ENCODE data around the gene SGCD.

Gene SGCD

DNA sequence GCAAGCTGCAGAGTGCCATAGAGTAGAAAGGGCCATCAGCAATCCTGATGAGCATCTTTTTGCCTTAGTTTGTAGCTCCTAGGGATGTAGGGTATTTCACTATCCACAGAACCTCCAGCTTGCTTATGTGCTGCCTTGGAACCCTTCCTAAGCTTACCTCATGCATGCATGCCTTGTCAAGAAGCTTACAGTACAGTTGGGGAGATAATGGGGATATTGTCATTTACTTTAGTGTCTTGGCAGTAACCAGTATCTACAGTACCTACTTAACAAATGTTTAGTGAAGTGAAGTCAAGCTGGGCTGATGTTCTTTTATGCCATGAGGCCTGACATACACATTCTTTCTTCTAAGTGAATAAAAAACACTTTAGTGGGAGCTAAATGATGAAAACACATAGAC, 358.5 kb downstream of the SGCD start:
- TF ChIP-seq, protein P1, sequence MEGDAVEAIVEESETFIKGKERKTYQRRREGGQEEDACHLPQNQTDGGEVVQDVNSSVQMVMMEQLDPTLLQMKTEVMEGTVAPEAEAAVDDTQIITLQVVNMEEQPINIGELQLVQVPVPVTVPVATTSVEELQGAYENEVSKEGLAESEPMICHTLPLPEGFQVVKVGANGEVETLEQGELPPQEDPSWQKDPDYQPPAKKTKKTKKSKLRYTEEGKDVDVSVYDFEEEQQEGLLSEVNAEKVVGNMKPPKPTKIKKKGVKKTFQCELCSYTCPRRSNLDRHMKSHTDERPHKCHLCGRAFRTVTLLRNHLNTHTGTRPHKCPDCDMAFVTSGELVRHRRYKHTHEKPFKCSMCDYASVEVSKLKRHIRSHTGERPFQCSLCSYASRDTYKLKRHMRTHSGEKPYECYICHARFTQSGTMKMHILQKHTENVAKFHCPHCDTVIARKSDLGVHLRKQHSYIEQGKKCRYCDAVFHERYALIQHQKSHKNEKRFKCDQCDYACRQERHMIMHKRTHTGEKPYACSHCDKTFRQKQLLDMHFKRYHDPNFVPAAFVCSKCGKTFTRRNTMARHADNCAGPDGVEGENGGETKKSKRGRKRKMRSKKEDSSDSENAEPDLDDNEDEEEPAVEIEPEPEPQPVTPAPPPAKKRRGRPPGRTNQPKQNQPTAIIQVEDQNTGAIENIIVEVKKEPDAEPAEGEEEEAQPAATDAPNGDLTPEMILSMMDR (IDR thresholded peaks at IDR 0.05; ENCODE audit: control insufficient read depth, insufficient read depth, low read depth, low read length, missing control alignments) = no peak
- DNase-seq (ENCODE audit: low read depth) = no peak
- H3K4me3 ChIP-seq (ENCODE audit: control insufficient read depth, low read depth, low read length) = no peak overlapping the region

DNA sequence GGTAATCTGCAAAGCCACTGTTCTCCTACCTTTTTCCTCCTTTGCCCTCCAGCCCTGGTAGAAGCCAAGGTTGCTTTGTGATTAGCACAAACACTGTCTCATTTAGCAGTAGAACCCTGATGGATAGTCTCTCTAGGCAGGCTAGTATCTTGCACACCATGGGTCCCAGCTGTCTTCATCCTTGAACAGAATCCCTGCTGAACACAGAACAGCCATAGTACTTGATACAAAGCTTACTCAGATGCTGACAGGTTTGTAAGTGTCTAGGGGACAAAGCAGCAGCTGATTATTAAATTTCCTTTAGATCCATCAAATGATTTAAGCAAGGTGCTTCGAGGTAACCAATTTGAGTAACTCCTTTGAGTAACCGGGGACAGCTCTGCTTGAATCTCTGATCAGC, 359.4 kb downstream of the SGCD start:
- H3K4me3 ChIP-seq (ENCODE audit: control insufficient read depth, low read depth, low read length) = no peak overlapping the region
- DNase-seq (ENCODE audit: low read depth) = no peak
- TF ChIP-seq, protein P1 (IDR thresholded peaks at IDR 0.05; ENCODE audit: control insufficient read depth, insufficient read depth, low read depth, low read length, missing control alignments) = no peak

DNA sequence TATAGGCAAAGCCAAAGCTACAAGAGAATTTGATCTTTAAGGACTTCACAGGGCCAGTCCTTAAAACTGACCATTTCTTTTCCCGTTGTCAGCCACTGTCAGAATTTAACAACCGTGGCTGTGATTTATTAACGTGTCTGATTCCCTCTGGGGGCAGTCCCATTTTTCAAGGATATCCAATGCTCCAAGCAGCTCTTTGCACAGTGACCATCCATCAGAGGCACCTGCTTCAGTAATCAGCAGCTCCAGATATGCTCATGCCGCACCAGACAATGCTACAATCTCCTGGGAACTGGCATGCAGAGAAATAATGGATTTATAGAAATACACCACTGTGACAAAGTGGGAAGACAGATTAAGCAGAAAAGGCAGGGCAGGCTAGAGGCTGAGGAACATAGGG, 359.8 kb downstream of the SGCD start:
- no peak overlapping the region for H3K4me3 ChIP-seq (ENCODE audit: control insufficient read depth, low read depth, low read length)
- DNase-seq (ENCODE audit: low read depth) = no peak
- TF ChIP-seq, protein P1 (IDR thresholded peaks at IDR 0.05; ENCODE audit: control insufficient read depth, insufficient read depth, low read depth, low read length, missing control alignments) = no peak

DNA sequence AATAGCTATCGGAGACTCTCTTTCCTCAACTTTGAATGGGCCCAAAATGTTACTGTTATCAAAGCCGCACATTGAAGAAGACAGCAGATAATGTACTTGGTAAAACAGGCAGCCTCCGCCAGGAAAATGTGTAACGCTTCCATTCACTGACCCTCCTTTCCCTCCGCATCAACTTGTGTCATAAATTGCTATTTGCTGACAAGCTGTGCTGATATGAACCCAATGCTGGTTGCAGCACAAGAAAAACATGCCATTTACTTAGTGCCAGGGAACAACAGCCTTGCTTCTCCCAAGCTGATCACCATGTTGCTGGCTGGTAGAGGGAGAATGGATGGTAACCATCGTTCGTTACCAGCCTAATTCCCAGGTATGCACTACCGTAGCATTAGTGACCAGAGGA, 360.6 kb downstream of the SGCD start:
- no peak overlapping the region for H3K4me3 ChIP-seq (ENCODE audit: control insufficient read depth, low read depth, low read length)
- TF ChIP-seq, protein P1 (IDR thresholded peaks at IDR 0.05; ENCODE audit: control insufficient read depth, insufficient read depth, low read depth, low read length, missing control alignments) = no peak
- DNase-seq (ENCODE audit: low read depth) = no peak

DNA sequence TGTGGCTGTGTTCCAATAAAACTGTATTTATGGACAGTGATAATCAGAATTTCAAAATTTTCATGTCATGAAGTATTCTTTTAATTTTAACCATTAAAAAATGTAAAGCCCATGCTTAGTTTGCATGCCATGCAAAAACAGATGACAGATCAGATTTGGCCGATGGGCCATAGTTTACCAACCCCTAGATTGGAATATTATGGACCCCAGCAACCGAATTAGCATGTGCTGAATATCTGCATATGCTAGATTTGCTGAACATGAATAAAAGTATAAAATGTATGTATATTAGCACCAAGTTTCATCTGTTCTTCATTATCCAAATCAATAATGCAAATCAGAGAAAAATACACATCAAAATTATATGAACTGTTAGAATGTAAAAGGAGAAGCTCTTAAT, 364.6 kb downstream of the SGCD start:
- H3K4me3 ChIP-seq (ENCODE audit: control insufficient read depth, low read depth, low read length) = no peak overlapping the region
- TF ChIP-seq, protein P1 (IDR thresholded peaks at IDR 0.05; ENCODE audit: control insufficient read depth, insufficient read depth, low read depth, low read length, missing control alignments) = no peak

DNA sequence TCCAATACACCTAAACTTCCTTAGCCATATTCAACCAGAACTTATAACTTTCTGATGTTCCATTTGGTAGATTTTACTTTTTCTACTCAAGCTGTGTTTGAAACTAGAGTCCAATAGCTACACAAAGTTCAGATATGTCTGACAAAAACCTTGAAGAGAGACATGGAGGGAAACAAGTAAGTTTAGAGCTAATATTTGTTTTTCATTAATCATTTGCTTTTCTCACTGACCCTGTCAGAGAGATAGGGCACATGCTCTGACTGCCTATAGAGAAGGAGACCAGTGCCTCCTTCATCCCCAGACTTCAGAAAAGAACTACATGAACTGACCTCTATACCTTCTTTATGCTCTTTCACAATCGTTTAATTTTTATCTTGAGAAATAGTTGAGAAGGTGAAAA, 366.1 kb downstream of the SGCD start:
- TF ChIP-seq, protein P1 (IDR thresholded peaks at IDR 0.05; ENCODE audit: control insufficient read depth, insufficient read depth, low read depth, low read length, missing control alignments) = no peak
- no peak for DNase-seq (ENCODE audit: low read depth)
- no peak overlapping the region for H3K4me3 ChIP-seq (ENCODE audit: control insufficient read depth, low read depth, low read length)

More for the DNA sequence above, 364.6 kb downstream of the SGCD start:
- no peak for DNase-seq (ENCODE audit: low read depth)

DNA sequence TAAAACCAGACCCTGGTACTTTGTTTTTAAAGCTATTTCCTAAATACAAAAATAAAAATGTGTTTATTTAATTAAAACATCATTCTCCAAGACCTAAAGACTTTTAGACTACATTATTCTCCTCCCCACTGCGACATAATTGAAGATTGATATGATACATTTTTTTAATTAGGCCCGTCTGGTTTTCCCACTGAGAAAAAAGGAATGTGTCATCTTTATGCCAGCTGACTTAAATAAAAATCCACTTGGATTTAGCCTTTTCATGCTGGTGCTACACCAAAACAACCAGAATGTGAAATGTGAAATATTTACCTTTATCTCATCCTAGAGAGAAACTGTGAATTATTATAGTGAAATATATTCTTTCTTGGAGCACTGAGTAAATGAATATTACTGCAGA, 367.6 kb downstream of the SGCD start:
- TF ChIP-seq, protein P1 (IDR thresholded peaks at IDR 0.05; ENCODE audit: control insufficient read depth, insufficient read depth, low read depth, low read length, missing control alignments) = no peak
- no peak overlapping the region for H3K4me3 ChIP-seq (ENCODE audit: control insufficient read depth, low read depth, low read length)
- DNase-seq (ENCODE audit: low read depth) = no peak
